ENCODE measurements around the gene SPINT1.

- TF ChIP-seq, protein P1, sequence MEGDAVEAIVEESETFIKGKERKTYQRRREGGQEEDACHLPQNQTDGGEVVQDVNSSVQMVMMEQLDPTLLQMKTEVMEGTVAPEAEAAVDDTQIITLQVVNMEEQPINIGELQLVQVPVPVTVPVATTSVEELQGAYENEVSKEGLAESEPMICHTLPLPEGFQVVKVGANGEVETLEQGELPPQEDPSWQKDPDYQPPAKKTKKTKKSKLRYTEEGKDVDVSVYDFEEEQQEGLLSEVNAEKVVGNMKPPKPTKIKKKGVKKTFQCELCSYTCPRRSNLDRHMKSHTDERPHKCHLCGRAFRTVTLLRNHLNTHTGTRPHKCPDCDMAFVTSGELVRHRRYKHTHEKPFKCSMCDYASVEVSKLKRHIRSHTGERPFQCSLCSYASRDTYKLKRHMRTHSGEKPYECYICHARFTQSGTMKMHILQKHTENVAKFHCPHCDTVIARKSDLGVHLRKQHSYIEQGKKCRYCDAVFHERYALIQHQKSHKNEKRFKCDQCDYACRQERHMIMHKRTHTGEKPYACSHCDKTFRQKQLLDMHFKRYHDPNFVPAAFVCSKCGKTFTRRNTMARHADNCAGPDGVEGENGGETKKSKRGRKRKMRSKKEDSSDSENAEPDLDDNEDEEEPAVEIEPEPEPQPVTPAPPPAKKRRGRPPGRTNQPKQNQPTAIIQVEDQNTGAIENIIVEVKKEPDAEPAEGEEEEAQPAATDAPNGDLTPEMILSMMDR (conservative IDR thresholded peaks at IDR 0.05 in 1 of 2, IDR thresholded peaks at IDR 0.05 in 1 of 2; ENCODE audit: low read depth in 1 of 2, low read length in 2 of 2), result no peak
- no peak for TF ChIP-seq EZH2 (IDR thresholded peaks at IDR 0.05; ENCODE audit: low read length, missing control alignments)
Observed at GRCh38 chr15:40815042-40815698, 28.7 kb upstream of the SPINT1 start.

Data from fibroblast of lung (primary cell).